Hepatocyte (in vitro differentiated cells): ENCODE results near the gene BLOC1S4. TPM values are rescaled to one million over a fixed set of nuclear protein-coding genes. Genes with fewer than 3 reads are reported as not detected.

Experiments
- DNase-seq: peaks from one replicate; pipeline ENCODE4 v3.0.0-alpha.2; 2016; ENCODE audit warnings: low spot score
- H2AFZ ChIP-seq: fragments of 200-600 bp; sonication (generic); 2 replicates; pipeline ENCODE4 v1.6.0; 2016; ENCODE audit warnings: antibody characterized with exemption, mild to moderate bottlenecking
- H3K27ac ChIP-seq: fragments of 200-600 bp; sonication (generic); 2 replicates; pipeline ENCODE4 v1.5.1; 2016; ENCODE audit warnings: mild to moderate bottlenecking
- H3K27me3 ChIP-seq: fragments of 200-600 bp; sonication (generic); 2 replicates; pipeline ENCODE4 v1.6.1; 2016
- H3K36me3 ChIP-seq: fragments of 200-600 bp; sonication (generic); replicated peaks from 2 replicates; pipeline ENCODE4 v1.5.1; 2016; ENCODE audit warnings: low read depth; ENCODE audit not compliant: insufficient read depth
- H3K4me1 ChIP-seq: fragments of 200-600 bp; sonication (generic); 2 replicates; pipeline ENCODE4 v1.5.1; 2016; ENCODE audit warnings: mild to moderate bottlenecking, moderate library complexity; ENCODE audit not compliant: insufficient read depth
- H3K4me2 ChIP-seq: fragments of 200-600 bp; sonication (generic); 2 replicates; pipeline ENCODE4 v1.6.0; 2016
- H3K4me3 ChIP-seq: fragments of 200-600 bp; sonication (generic); 2 replicates; pipeline ENCODE4 v1.5.1; 2016; ENCODE audit warnings: mild to moderate bottlenecking
- H3K79me2 ChIP-seq: fragments of 200-600 bp; sonication (generic); 2 replicates; pipeline ENCODE4 v1.6.0; 2017; ENCODE audit warnings: mild to moderate bottlenecking
- H3K9me2 ChIP-seq: fragments of 200-600 bp; sonication (generic); replicated peaks from 2 replicates; pipeline ENCODE4 v1.6.0; 2017; ENCODE audit warnings: mild to moderate bottlenecking; ENCODE audit not compliant: insufficient read depth
- H3K9me3 ChIP-seq: fragments of 200-600 bp; sonication (generic); 2 replicates; pipeline ENCODE4 v1.5.1; 2016; ENCODE audit warnings: low read depth, mild to moderate bottlenecking
- H4K20me1 ChIP-seq: fragments of 200-600 bp; sonication (generic); 2 replicates; pipeline ENCODE4 v1.6.0; 2016; ENCODE audit warnings: mild to moderate bottlenecking; ENCODE audit not compliant: insufficient read depth, poor library complexity, severe bottlenecking
- CTCF ChIP-seq: fragments of 200-600 bp; sonication (generic); IDR thresholded peaks from 2 replicates; pipeline ENCODE4 v1.5.1; 2016; ENCODE audit warnings: antibody characterized with exemption, mild to moderate bottlenecking; ENCODE audit not compliant: poor library complexity
- EZH2 ChIP-seq: fragments of 200-600 bp; sonication (generic); IDR thresholded peaks from 2 replicates; pipeline ENCODE4 v1.6.1; 2016; ENCODE audit warnings: antibody characterized with exemption, mild to moderate bottlenecking, borderline replicate concordance
- EZH2phosphoT487 ChIP-seq: fragments of 200-600 bp; sonication (generic); IDR thresholded peaks from one replicate; pipeline ENCODE4 v1.6.1; 2018; ENCODE audit warnings: antibody characterized with exemption, mild to moderate bottlenecking, low read depth, moderate library complexity; ENCODE audit not compliant: unreplicated experiment, severe bottlenecking
- WGBS: methylation state at CpG from one replicate; pipeline ENCODE4 v1.1.6; 2016; ENCODE audit warnings: low lambda C conversion rate; ENCODE audit errors: missing lambda C conversion rate; 5-methylcytosine and 5-hydroxymethylcytosine counted together
- polyA plus RNA-seq: library from polyadenylated mRNA; unstranded; fragments of >200 nt; fragmentation: Nextera tagmentation; extraction: Ambion mirVana; gene quantifications from 2 replicates; pipeline ENCODE4 v1.2.1, GENCODE V29; 2016
- total RNA-seq: library from RNA; depleted of rRNA; stranded (reverse); fragments of >200 nt; gene quantifications from 2 replicates; pipeline ENCODE4 v1.2.3, GENCODE V29; 2014

Gene BLOC1S4
- total RNA-seq = 29.4 and 33.3 TPM in 2 replicates
- 50.1 and 60.0 TPM in 2 replicates for polyA plus RNA-seq

- H3K4me3 ChIP-seq = peak within 1 kb of the TSS; percentile 83
- peak within 1 kb of the TSS; percentile 96 for H3K4me2 ChIP-seq
- peak; percentile 95 for DNase-seq
- H4K20me1 ChIP-seq = peaks cover 16% of the 10 kb centered on the region
- peak within 1 kb of the TSS; percentile 89 for H3K27ac ChIP-seq
- peak within 1 kb of the TSS; percentile 41 for H2AFZ ChIP-seq
- H3K9me2 ChIP-seq = no peaks in the 10 kb centered on the region
- peaks cover 34% of the 10 kb centered on the region for H3K79me2 ChIP-seq
- no peaks in the 10 kb centered on the region for H3K36me3 ChIP-seq
- TF ChIP-seq EZH2phosphoT487 = no peak
- peak; percentile 31 for TF ChIP-seq CTCF
- H3K4me1 ChIP-seq = peaks cover 7% of the 10 kb centered on the region
- no peaks in the 10 kb centered on the region for H3K9me3 ChIP-seq
- no peaks in the 10 kb centered on the region for H3K27me3 ChIP-seq
- 1% methylated on average over 88 of the region's 109 CpGs for WGBS
Observed at GRCh38 chr4:6716018-6716911, at the start of gene BLOC1S4. TSS of gene BLOC1S4 (plus strand) at chr4:6716174. CDS start at chr4:6716210, 36 bp downstream.

GRCh38 chr4:6668391-6668790 lies 47.6 kb upstream of the BLOC1S4 start:
- Histone ChIP-seq H3K4me1 (no peaks in the 10 kb centered on the region), H2AFZ (no peak overlapping the region), H3K79me2 (no peaks in the 10 kb centered on the region), H3K9me3 (no peaks in the 10 kb centered on the region), H3K4me3 (no peak overlapping the region), H4K20me1 (no peaks in the 10 kb centered on the region), H3K9me2 (no peaks in the 10 kb centered on the region), H3K27me3 (no peaks in the 10 kb centered on the region), H3K4me2 (no peak overlapping the region), H3K36me3 (no peaks in the 10 kb centered on the region), H3K27ac (no peak overlapping the region)
- TF ChIP-seq EZH2 = no peak
- no peak for TF ChIP-seq CTCF
- no peak for TF ChIP-seq EZH2phosphoT487
- DNase-seq = no peak
- WGBS = 94% methylated on average over 11 of the region's 11 CpGs

- Histone ChIP-seq H3K4me1 (peaks cover 14% of the 10 kb centered on the region), H3K79me2 (peaks cover 19% of the 10 kb centered on the region), H3K36me3 (no peaks in the 10 kb centered on the region), H3K9me3 (no peaks in the 10 kb centered on the region), H3K27ac (no peak overlapping the region), H3K4me3 (no peak overlapping the region), H3K9me2 (no peaks in the 10 kb centered on the region), H3K27me3 (no peaks in the 10 kb centered on the region), H4K20me1 (peaks cover 4% of the 10 kb centered on the region), H3K4me2 (no peak overlapping the region), H2AFZ (no peak overlapping the region)
- no peak for DNase-seq
- 86% methylated on average over 1 of the region's 1 CpG for WGBS
- TF ChIP-seq EZH2 (no peak), CTCF (no peak), EZH2phosphoT487 (no peak)
Observed at GRCh38 chr4:6671648-6672047, 44.3 kb upstream of the BLOC1S4 start.
